HG02840 (cell line): ENCODE measurements around the gene MEF2A.

Experiments
- ATAC-seq: cut with Tn5 transposase; IDR thresholded peaks from one replicate; pipeline ENCODE4 v1.9.1; 2021; ENCODE audit warnings: mild to moderate bottlenecking, moderate library complexity, moderate number of reproducible peaks; ENCODE audit not compliant: unreplicated experiment, low FRiP score

MEF2A gene

GRCh38 chr15:99603828-99604227 is 38.0 kb downstream of the MEF2A start:
- no peak for ATAC-seq

DNA sequence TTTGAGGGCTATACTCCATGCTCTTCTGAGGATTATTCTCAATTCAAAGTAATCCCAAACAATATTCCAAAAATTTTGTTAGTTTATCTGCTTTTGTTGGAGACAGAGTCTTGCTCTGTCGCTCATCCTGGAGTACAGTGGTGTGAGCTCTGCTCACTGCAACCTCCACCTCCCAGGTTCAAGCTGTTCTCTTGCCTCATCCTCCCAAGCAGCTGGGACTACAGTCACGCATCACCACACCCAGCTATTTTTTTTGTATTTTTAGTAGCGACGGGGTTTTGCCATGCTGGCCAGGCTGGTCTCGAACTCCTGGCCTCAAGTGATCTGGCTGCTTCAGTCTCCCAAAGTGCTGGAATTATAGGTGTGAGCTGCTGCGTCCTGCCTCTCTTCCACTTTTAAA is 39.1 kb downstream of the MEF2A start:
- ATAC-seq: no peak

GRCh38 chr15:99605490-99605931 is 39.7 kb downstream of the MEF2A start:
- no peak for ATAC-seq

DNA sequence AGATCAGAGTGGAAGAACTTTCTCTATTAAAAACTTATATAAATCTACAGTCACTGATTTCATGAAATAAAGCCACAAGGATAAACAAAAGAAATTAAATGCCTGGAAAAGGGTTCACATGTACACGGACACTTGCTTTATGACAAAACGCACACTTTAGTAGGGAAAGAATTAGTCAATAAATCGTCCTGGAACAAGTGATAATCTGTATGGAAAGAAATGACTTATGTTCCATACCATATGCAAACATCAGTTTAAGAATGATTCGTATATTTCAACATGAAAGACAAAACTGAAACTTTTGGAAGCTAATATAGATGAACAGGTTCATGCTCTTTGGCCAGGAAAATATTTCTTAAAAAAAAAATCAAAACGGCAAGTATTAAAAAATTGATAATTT is 40.2 kb downstream of the MEF2A start:
- no peak for ATAC-seq

- no peak for ATAC-seq
Observed at GRCh38 chr15:99606646-99607045, 40.9 kb downstream of the MEF2A start.

GRCh38 chr15:99613481-99613880 is 47.7 kb downstream of the MEF2A start:
- no peak for ATAC-seq

DNA sequence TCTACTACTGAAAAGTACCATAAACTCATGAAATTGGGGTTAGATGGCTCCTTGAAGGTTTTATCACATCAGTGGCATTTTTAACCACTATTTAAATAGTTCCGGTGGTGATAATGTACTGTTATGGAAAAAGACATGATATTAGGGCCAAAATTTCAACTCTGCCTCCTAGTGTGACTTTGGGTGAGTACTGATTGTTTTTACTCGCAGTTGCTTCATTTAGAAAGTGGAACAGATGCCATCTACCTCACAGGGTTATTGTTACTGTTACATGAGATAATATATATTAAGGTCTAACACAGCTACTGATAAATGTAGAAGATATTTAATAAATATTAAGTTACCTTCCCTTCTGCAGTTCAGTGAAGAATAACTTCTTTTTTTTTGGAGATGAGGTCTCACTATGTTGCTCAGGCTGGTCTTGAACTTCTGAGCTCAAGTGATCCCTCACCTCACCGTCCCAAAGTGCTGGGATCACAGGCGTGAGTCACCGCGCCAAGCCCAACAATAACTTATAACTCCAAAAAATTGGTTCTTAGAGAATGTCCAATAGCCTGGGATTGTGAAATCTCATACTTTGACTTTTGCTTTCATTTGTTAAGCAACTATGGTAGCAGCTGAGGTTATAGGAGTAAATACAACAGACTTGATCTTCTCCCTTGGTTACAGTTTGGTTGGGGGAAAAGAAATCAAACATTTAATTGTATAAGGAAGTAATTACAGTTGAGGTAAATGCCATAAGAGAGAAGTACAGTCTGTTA is 48.3 kb downstream of the MEF2A start:
- no peak for ATAC-seq

DNA sequence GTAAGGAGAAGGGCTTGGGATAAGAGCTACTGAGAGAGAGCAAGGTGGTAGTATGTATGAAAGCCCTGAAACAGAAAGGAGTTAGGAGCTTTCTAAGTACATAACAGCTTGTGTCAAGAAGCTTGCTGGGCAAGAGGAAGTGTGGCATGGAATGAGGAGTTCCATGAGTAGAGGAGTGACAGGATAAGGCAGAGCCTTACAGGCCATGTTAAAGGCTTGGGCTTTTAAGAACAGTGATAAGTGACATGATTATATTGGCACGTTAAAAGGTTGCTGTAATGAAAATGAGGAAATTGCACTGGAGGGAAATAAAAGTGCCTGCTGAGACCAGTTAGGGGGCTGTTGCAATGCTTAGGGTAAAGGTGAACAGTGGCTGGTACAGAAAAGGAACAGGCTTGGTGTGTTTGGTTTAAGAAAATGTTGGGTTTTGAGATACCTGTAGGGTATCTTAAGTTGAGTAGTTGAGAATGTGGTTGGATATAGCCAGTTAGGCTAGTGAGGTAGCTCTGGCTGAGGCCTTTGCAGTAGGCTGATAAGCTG is 49.0 kb downstream of the MEF2A start:
- no peak for ATAC-seq

GRCh38 chr15:99615460-99615859 is 49.7 kb downstream of the MEF2A start:
- ATAC-seq: no peak

DNA sequence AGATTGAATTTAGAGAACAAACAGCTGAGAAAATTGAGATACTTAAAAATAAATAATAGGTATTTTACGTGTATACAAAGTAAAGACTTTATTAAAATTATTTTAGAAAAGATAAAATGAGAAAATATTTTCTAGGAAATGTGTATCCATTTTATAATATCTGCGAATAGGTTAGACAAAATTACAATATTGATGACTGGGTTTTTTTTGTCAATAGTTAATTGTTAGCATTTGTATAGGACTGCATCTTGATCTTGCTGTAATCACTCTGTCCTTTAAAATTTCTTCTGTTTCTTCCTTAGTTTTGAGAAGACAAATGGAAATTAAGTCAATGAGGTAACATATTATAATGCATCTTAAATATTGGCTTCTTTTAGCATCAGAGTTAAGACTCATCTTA is 50.3 kb downstream of the MEF2A start:
- no peak for ATAC-seq

DNA sequence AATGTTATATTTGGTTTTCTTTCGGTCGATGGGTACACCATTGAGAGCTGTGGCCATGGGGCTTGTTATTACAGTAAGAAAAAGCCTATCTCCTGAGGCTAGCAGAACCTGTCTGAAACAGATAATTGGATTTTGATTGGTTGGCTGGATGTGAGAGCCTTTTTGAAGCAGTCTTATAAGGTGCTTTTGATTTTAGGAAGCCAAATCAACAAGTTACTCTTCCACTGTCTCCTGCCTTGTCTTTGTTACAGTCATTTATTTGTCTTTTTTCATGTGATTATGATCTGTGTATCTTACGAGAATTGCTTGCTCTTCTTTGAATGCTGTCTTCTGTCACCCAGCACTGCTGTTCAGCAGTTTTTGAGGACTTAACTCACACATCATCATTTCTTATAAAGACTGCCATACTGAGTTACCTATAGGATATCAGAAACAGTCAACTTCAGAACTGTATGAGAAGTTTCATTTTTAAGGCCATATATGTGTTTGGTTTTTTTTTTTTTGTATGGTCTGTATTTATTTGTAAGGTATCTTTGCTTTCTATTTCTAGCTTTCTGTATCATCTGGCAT is 51.1 kb downstream of the MEF2A start:
- no peak for ATAC-seq

DNA sequence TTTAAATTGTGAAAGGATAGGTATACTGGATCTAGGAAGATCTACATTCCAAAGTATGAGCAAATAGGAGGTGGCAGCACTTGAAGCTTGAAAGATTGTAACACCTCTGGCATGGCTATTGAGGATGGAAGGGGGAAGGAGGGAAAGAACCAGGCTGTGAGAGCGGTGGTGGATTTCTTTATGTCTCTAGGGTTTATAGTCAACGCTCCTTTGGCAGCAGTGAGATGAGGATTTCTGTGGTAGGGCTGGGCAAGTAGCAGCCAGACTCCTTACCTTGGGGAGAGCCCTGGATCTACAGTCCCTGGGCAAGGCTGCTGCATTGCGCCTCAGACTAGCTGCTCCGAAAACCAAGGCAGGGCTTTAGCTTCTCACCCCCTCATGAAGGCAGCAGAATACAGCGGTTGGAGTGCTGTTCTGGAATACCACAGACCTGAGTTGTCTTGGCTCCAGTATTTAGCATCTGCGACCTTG is 53.2 kb downstream of the MEF2A start:
- ATAC-seq: no peak

- no peak for ATAC-seq
Observed at GRCh38 chr15:99619712-99620111, 53.9 kb downstream of the MEF2A start.

DNA sequence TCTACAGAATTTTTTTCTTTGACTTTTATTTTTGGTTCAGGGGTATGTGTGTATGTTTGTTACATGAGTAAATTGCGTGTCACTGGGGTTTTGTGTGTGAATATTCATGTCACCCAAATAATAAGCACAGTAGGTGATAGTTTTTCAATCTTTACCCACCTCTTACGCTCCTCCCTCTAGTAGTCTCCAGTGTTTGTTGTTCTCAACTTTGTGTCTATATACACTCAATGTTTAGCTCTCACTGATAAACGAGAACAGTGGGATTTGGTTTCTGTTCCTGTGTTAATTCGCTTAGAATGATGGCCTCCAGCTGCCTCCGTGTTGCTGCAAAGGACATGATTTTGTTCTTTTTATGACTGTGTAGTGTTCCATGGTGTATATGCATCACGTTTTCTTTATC is 54.4 kb downstream of the MEF2A start:
- no peak for ATAC-seq

GRCh38 chr15:99621767-99622166 is 56.0 kb downstream of the MEF2A start:
- no peak for ATAC-seq

- no peak for ATAC-seq
Observed at GRCh38 chr15:99628374-99629001, 62.7 kb downstream of the MEF2A start.

DNA sequence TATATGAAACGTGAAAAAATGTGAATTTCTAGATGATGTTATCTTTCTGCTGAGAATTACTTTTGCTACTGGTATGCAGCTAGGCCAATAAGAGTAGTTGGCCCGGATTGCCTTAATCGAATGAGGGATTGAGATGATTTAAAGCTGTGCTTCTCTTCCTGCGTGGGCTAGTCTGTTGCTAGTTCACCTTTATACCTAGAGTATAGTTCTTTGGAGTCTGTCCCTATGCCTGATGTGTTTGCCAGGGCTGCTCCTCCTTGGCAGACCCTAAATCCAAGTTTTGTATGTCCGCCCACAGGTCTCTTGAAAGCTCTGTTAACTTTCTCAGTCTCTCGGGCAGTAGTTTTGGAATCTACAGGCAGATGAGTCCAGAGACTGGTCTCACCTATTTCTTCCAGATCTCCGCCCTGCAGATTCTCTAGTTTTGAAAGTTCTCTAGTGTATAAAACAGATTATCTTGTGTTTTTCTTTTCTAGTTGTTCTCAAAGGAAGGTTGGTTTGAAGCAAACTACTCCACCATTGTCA is 64.9 kb downstream of the MEF2A start:
- ATAC-seq: no peak

DNA sequence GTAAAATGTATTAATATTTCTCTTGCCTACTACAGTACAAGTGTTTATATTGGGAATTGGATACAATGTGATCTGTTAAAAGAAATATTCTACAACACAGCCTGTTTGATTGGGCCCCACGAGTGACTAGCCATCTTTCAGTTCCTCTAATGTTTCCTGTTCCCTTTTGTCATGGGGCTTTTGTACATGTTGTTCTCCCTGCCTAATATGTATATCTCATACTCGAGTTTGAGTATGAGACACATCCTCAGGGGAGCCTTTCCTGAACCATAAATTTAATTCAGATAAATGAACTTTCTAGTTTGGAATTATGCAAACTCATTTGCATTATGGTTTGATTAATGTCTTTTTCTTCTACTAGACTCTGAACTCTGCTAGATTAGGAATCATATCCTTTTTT is 65.5 kb downstream of the MEF2A start:
- peak; percentile 94 for ATAC-seq

DNA sequence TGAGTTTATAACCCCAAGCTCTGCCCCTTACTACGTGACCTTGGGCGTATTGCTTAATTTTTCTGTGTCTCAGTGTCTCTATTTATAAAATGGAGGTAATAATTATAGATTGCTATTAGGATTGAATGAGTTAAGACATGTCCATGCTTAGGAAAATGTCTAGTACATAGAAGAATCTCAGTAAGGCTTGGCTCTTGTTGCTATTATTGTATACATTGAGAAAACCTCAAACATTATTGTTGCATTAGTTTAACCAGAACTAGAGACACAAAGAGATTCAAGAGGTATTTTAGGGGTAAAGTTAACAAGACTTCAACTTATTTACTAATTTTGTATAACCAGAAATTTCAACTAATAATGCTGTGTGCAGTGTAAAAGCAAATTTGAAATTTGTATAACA is 66.7 kb downstream of the MEF2A start:
- ATAC-seq: no peak

- ATAC-seq: no peak
Observed at GRCh38 chr15:99633655-99634054, 67.9 kb downstream of the MEF2A start.

DNA sequence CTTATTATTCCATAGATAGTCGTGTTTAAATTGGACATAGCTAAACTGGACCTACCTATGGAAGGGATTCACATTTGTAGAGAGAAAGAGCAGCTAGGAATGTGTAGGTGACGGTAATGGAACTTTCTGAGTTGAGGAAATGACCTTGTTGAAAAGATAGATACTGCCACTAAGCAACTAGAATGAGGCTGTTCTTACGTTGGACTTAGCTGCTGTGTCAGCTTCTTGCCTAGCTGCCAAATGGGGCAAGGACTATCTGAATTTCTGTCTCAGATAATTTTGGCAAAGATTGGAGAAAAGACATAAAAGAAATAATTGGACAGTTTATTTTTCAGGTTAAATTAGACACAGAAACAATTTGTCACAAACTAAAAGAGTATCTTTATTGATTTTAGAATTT is 68.8 kb downstream of the MEF2A start:
- no peak for ATAC-seq
